GM19372 (cell line): ENCODE data around the gene MKNK2.
"Not testable (repeated sequence)": the region's sequence is repeated elsewhere in the genome, so short reads cannot be mapped to it uniquely, and the experiment has no call there.

Experiments used
- ATAC-seq: cut with Tn5 transposase; IDR thresholded peaks from one replicate; pipeline ENCODE4 v1.9.1; 2021; ENCODE audit warnings: mild to moderate bottlenecking, low read depth, moderate library complexity; ENCODE audit not compliant: unreplicated experiment

MKNK2 gene

GRCh38 chr19:1998712-1999708 lies 52.0 kb downstream of the MKNK2 start:
- no peak for ATAC-seq

GRCh38 chr19:1997353-1998233 lies 53.5 kb downstream of the MKNK2 start:
- no peak for ATAC-seq

GRCh38 chr19:1992759-1993260 lies 58.2 kb downstream of the MKNK2 start:
- no peak for ATAC-seq

- ATAC-seq = no peak
These were observed 59.8 kb downstream of the MKNK2 start for GRCh38 chr19:1991018-1991913.

GRCh38 chr19:1990230-1991017 lies 60.6 kb downstream of the MKNK2 start:
- ATAC-seq = no peak

- no peak for ATAC-seq
These were observed 61.4 kb downstream of the MKNK2 start for GRCh38 chr19:1989513-1990229.

GRCh38 chr19:1988464-1988863 lies 62.6 kb downstream of the MKNK2 start:
- ATAC-seq = not testable (repeated sequence)
